KG1 (cell line): ENCODE measurements around the gene TCF7L2.
A peak's percentile ranks its signal among the peaks of the same experiment; 100 is the strongest.

Experiments used
- DNase-seq: peaks from one replicate; lab custom pipeline; 2025; lab: John Stamatoyannopoulos, UW

TCF7L2 gene

GRCh38 chr10:112949875-112950507 lies at the start of gene TCF7L2:
TSS of gene TCF7L2 (plus strand) at chr10:112950247. CDS start at chr10:112950757, 510 bp downstream.
- DNase-seq, result peak; percentile 83

- no peak for DNase-seq
Measured at GRCh38 chr10:112902730-112903129, 47.3 kb upstream of the TCF7L2 start.

DNA sequence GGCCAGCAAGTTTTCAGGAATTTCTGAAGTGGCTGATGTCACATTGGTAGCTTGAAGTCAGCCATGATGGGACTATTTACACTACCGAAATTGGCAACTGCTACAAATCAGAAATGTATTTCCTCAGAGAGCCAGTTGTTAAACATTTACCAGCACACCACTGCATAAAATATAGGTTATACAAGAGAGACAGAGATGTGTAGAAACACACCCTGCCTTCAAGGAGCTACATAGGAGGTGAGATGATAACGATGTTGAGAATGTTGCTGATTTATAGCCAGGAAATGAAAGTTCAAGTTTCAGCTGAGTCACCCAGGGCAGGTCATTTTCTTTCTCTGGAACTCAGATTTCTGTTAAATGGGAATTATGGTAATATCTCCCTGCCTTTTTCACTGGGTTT lies 46.0 kb upstream of the TCF7L2 start:
- no peak for DNase-seq

GRCh38 chr10:112906945-112907344 lies 43.1 kb upstream of the TCF7L2 start:
- DNase-seq, result no peak

DNA sequence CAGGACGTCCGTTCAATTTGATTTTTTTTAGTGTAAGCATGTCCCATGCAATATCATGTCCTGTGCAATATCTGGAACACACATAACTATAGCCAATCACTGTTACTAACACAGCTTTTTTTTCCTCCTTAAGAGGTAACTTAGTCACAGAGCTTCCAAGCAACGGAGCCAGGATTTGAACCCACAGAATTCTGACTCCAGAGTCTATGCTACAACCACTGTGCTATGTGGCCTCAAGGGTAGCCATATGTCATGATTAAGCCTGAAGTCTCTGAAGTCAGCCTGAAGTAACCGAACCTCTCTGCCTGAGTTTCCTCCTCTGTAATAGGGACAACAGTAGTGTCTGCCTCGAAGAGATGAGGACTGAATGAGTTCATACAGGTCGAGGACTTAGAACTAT lies 42.2 kb upstream of the TCF7L2 start:
- no peak for DNase-seq

GRCh38 chr10:112911206-112911605 lies 38.8 kb upstream of the TCF7L2 start:
- no peak for DNase-seq

GRCh38 chr10:112912410-112912928 lies 37.6 kb upstream of the TCF7L2 start:
- no peak for DNase-seq

DNA sequence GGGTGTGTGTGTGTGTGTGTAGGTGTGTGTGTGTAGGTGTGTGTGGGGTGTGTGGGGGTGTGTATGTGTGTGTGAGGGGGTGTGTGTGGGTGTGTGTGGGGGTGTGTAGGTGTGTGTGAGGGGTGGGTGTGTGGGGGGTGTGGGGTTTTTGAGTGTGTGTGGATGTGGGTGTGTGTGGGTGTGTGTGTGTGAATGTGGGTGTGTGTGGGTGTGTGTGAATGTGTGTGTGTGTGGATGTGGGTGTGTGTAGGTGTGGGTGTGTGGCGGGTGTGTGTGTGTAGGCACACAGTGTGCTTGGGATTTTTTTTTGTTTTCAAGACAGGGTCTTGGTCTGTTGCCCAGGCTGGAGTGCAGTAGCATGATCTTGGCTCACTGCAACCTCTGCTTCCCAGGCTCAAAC lies 36.8 kb upstream of the TCF7L2 start:
- no peak for DNase-seq

- no peak for DNase-seq
Measured at GRCh38 chr10:112913661-112914287, 36.3 kb upstream of the TCF7L2 start.

DNA sequence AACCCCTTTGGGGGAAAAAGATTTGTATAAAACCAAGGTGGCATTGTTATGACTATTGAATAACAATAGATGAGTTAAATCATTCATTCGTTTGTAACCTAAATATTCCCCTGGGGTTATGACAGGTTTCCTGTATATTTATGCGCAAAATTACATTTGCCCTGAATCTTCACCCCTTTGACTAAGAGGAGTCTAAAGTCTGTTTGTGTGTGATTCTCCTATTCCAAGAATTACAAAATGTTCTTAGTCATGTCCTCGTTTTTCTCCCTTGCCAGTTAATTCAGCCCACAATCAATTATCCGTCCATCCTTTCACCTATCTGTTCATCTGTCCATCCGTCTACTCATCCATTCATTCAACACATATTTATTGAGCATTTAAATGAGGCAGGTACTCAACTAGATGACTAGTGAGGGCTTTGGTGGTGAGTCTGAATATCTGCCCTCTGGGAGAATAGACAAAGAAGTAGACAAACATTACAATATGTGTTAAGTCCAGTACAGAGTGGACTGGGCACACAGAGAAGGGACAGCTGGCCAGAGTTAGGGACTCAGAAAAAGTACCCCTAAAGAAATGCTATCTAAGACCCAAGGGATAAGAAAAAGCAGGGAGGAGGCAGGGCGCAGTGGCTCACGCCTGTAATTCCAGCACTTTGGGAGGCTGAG lies 35.6 kb upstream of the TCF7L2 start:
- no peak for DNase-seq

- DNase-seq, result no peak
Measured at GRCh38 chr10:112915590-112916572, 34.2 kb upstream of the TCF7L2 start.

DNA sequence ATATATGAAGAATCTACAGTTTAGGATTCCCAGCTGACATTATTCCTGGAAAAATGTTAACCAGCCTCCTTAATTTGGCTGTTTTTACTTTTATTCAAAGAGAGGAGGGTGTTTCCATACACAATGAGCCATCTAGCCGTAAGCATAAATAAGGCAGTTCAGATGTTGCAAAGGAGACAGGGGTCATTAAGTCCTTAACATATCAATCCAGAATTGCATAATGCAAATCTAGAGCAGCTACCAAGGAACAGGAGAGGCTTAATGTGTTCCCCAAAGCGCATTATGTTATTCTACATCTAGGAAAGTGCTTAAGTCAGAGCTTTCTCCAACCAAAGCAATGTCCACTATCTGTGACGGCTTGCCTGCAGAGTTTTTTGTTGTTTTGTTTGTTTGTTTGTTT lies 32.4 kb upstream of the TCF7L2 start:
- DNase-seq, result no peak

DNA sequence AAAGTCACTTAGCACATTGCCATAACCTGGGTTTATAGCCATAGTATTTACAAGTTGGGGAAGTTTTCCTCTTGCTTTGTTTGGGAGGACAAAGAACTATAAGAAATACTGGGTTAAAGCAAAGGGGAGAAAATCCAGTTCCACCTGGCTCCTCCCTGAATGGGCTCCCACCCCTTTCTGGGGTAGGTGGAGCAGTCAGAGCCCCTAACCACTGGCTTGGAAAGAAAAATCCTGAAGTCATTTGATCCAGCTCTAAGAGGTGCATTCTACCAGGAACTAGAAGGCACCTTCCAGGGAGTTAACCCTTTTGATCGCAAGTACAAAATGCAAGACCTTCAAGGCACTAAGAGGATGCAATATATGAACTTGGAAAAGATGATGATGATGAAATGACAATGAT lies 31.3 kb upstream of the TCF7L2 start:
- DNase-seq, result no peak

- no peak for DNase-seq
Measured at GRCh38 chr10:112919721-112920120, 30.3 kb upstream of the TCF7L2 start.

GRCh38 chr10:112926906-112927688 lies 22.9 kb upstream of the TCF7L2 start:
- no peak for DNase-seq

DNA sequence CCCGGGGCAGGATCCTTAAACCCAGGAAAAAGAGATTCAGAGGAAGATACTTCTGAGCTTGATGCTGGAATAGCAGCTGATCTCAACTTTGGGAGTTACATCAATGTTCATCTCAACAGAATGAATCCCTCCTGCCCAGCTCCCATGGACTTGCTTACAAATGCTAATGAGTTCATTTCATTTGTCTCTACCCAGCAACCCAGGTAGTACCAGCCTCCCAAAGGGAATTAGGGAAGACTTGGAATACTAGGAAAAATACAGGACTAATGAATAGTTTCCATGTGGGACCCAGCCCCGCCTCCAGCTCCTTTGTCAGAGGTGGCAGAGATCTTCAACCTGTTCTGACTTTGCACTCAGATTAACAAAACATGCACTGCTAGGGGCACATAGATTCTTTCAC lies 22.1 kb upstream of the TCF7L2 start:
- DNase-seq, result no peak

GRCh38 chr10:112932658-112933057 lies 17.4 kb upstream of the TCF7L2 start:
- no peak for DNase-seq

- no peak for DNase-seq
Measured at GRCh38 chr10:112934193-112934592, 15.9 kb upstream of the TCF7L2 start.

GRCh38 chr10:112938808-112939482 lies 11.1 kb upstream of the TCF7L2 start:
- no peak for DNase-seq

- DNase-seq, result no peak
Measured at GRCh38 chr10:112945811-112946210, 4.2 kb upstream of the TCF7L2 start.

DNA sequence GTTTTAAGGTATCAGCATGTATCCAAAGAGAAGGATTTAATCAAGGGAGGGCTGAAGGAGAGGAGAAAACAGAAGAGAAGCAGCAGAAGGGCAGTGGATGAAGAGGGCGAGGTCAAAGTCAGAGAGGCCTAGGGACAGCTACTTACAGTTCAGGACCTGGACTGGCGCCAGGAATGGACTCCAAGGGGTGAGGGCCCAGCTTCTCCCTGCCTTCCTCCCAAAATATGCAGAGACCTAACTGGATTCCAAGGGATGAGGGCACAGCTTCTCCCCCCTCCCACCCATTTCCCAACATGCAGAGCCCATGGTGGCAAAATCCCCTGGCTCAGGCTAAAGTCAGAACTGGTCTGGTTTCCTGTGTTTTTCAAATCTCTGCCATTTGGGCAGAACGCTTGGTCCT lies 3.4 kb upstream of the TCF7L2 start:
- DNase-seq, result no peak
